Mesendoderm (in vitro differentiated cells): ENCODE measurements around the gene LGMN.

Source experiments
- DNase-seq: peaks from one replicate; pipeline ENCODE4 v3.0.0; 2013
- H2AK5ac ChIP-seq: 2 replicates; pipeline ENCODE4 v1.6.1; 2013; ENCODE audit warnings: low read length, inconsistent platforms
- H2BK120ac ChIP-seq: 2 replicates; pipeline ENCODE4 v1.6.1; 2013; ENCODE audit warnings: low read depth, mild to moderate bottlenecking, low read length, moderate library complexity, mixed read lengths
- H2BK15ac ChIP-seq: replicated peaks from 2 replicates; pipeline ENCODE4 v1.6.1; 2013; ENCODE audit warnings: low read depth, mild to moderate bottlenecking, moderate library complexity
- H2BK5ac ChIP-seq: 2 replicates; pipeline ENCODE4 v1.6.1; 2013; ENCODE audit warnings: low read length, inconsistent platforms
- H3K18ac ChIP-seq: 2 replicates; pipeline ENCODE4 v1.6.1; 2013; ENCODE audit warnings: mild to moderate bottlenecking, low read length, mixed read lengths
- H3K23ac ChIP-seq: one replicate; pipeline ENCODE4 v1.6.1; 2013; ENCODE audit warnings: low read length
- H3K27ac ChIP-seq: 2 replicates; pipeline ENCODE4 v1.5.1; 2013; ENCODE audit warnings: low read depth, mild to moderate bottlenecking, inconsistent platforms, low read length, moderate library complexity
- H3K27me3 ChIP-seq: 2 replicates; pipeline ENCODE4 v1.6.1; 2013; ENCODE audit warnings: low read length, control low read depth, mild to moderate bottlenecking, inconsistent platforms; ENCODE audit not compliant: insufficient read depth, poor library complexity
- H3K36me3 ChIP-seq: 2 replicates; pipeline ENCODE4 v1.6.1; 2013; ENCODE audit warnings: low read length, inconsistent platforms; ENCODE audit not compliant: control insufficient read depth, insufficient read depth
- H3K4ac ChIP-seq: one replicate; pipeline ENCODE4 v1.6.1; 2013; ENCODE audit warnings: low read depth, mild to moderate bottlenecking, low read length, moderate library complexity
- H3K4me1 ChIP-seq: 2 replicates; pipeline ENCODE4 v1.6.1; 2013; ENCODE audit warnings: low read depth, low read length, inconsistent platforms; ENCODE audit not compliant: control insufficient read depth
- H3K4me2 ChIP-seq: 2 replicates; pipeline ENCODE4 v1.6.1; 2013; ENCODE audit warnings: low read length
- H3K4me3 ChIP-seq: 2 replicates; pipeline ENCODE4 v1.5.1; 2013; ENCODE audit warnings: mild to moderate bottlenecking, low read length
- H3K56ac ChIP-seq: one replicate; pipeline ENCODE4 v1.6.1; 2013; ENCODE audit warnings: low read length
- H3K79me1 ChIP-seq: 2 replicates; pipeline ENCODE4 v1.6.1; 2013; ENCODE audit warnings: low read length, inconsistent platforms
- H3K79me2 ChIP-seq: 2 replicates; pipeline ENCODE4 v1.6.1; 2013; ENCODE audit warnings: mild to moderate bottlenecking, low read length; ENCODE audit not compliant: control insufficient read depth, insufficient read depth
- H3K9ac ChIP-seq: 2 replicates; pipeline ENCODE4 v1.6.1; 2013; ENCODE audit warnings: low read length, inconsistent platforms
- H4K5ac ChIP-seq: one replicate; pipeline ENCODE4 v1.6.1; 2013; ENCODE audit warnings: low read length
- H4K8ac ChIP-seq: one replicate; pipeline ENCODE4 v1.6.1; 2013; ENCODE audit warnings: low read depth, mild to moderate bottlenecking, control low read depth, low read length, moderate library complexity
- WGBS: extraction: QIAGEN DNeasy Blood & Tissue Kit; methylation state at CpG from one replicate; pipeline ENCODE4 v1.1.7; 2013; ENCODE audit warnings: low lambda C conversion rate, missing lambda C conversion rate; ENCODE audit not compliant: insufficient coverage; ENCODE audit errors: extremely low coverage; 5-methylcytosine and 5-hydroxymethylcytosine counted together

Gene LGMN

DNA sequence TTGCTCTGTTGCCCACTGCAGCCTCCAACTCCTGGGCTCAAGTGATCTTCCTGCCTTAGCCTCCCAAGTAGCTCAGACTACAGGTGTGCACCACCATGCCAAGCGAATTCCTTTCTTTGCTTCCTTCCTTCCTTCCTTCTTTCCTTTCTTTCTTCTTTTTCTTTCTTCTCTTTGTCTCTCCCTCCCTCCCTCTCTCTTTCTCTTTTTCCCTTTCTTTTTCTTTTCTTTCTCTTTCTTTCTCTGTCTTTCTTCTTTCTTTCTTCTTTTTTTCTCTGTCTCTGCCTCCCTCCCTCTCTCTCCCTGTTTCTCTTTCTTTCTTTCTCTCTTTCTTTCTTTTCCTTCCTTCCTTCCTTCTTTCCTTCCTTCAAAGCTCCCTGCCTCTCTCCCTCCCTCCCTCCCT, 52.9 kb downstream of the LGMN start:
- no peak overlapping the region for H3K18ac ChIP-seq
- H2BK5ac ChIP-seq: no peak overlapping the region
- H2BK120ac ChIP-seq: no peak overlapping the region
- no peaks in the 10 kb centered on the region for H3K36me3 ChIP-seq
- no peak overlapping the region for H3K4ac ChIP-seq
- no peak overlapping the region for H3K4me3 ChIP-seq
- H3K79me1 ChIP-seq: no peaks in the 10 kb centered on the region
- no peak overlapping the region for H3K27ac ChIP-seq
- H3K27me3 ChIP-seq: no peaks in the 10 kb centered on the region
- H3K79me2 ChIP-seq: no peaks in the 10 kb centered on the region
- H2AK5ac ChIP-seq: no peak overlapping the region
- H3K23ac ChIP-seq: no peak overlapping the region
- no peak overlapping the region for H3K9ac ChIP-seq
- no CpG with 5 or more reads among the region's 1 CpG for WGBS
- no peak for DNase-seq
- H2BK15ac ChIP-seq: no peak overlapping the region
- no peak overlapping the region for H3K56ac ChIP-seq
- H4K5ac ChIP-seq: no peak overlapping the region
- H3K4me1 ChIP-seq: no peaks in the 10 kb centered on the region
- no peak overlapping the region for H3K4me2 ChIP-seq
- no peak overlapping the region for H4K8ac ChIP-seq

DNA sequence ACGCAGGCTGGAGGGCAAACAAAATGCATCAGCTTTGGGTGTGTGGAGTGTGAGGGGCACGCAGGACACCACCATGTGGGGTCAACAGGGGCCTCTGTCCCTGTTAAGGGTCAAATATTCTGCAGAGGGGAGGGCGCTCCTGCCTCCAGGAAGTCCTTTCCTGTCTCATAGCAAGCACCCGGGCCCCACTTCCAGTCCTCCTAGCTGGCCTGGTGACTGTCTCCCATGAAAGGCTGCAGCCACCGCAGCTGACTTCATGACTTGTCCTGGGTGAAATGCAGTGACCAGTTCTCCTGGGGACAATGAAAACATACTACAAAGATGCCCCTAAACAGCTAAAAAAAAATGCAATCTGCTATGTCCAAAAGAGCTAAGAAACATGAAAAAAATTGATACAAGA, 53.6 kb downstream of the LGMN start:
- Histone ChIP-seq H3K9ac (no peak overlapping the region), H3K27ac (no peak overlapping the region), H3K4me2 (no peak overlapping the region), H2BK5ac (no peak overlapping the region), H3K4me1 (no peaks in the 10 kb centered on the region), H2BK120ac (no peak overlapping the region), H3K36me3 (no peaks in the 10 kb centered on the region), H3K4me3 (no peak overlapping the region), H4K5ac (no peak overlapping the region), H2BK15ac (no peak overlapping the region), H4K8ac (no peak overlapping the region), H3K23ac (no peak overlapping the region), H3K79me1 (no peaks in the 10 kb centered on the region), H3K79me2 (no peaks in the 10 kb centered on the region), H3K18ac (no peak overlapping the region), H2AK5ac (no peak overlapping the region), H3K27me3 (no peaks in the 10 kb centered on the region), H3K4ac (no peak overlapping the region), H3K56ac (no peak overlapping the region)
- DNase-seq: no peak
- no CpG with 5 or more reads among the region's 5 CpGs for WGBS

DNA sequence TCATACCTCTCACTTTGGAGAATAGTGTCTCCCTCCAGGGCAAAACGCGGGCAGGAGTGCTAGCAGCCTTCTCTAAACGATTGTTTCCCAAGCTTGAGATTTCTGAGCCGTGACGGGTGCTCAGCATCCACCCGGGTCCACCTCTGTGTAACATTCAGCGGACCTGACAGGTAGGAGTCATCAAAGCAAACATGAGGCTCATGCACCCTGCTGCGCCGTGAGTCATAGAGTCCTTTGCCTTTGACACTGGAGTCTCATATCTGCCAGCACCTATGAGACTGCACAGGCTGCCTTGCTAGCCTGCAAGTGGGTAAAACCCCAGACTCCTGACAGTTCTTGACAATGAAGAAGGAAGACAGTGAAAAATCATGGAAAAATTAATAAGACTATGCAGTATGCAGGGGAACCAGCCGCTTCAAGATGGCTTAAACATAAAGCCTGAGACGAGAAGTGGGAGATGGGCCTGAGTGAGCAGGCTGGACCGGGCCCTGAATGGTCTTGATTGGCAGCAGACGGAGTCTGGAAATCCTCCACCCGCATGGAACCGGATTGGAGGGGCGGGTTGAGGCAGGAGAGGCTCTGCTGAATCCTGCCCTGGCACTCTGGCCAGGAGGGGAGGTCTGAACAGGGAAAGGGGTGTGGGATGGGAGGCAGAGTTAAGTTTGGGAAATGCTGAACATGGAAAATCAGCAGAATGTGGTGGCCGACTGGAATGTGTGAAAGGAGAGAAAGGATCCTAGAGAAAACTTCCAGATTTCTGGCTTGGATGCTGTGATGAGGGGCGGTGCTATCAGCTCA, 54.2 kb downstream of the LGMN start:
- no peaks in the 10 kb centered on the region for H3K36me3 ChIP-seq
- no peak for DNase-seq
- no peaks in the 10 kb centered on the region for H3K27me3 ChIP-seq
- H3K4me3 ChIP-seq: no peak overlapping the region
- no peaks in the 10 kb centered on the region for H3K4me1 ChIP-seq
- no peaks in the 10 kb centered on the region for H3K79me1 ChIP-seq
- H3K23ac ChIP-seq: no peak overlapping the region
- no peak overlapping the region for H3K56ac ChIP-seq
- WGBS: no CpG with 5 or more reads among the region's 18 CpGs
- no peak overlapping the region for H3K27ac ChIP-seq
- no peak overlapping the region for H2AK5ac ChIP-seq
- H2BK120ac ChIP-seq: no peak overlapping the region
- H3K4me2 ChIP-seq: no peak overlapping the region
- no peak overlapping the region for H4K5ac ChIP-seq
- no peak overlapping the region for H3K9ac ChIP-seq
- no peak overlapping the region for H3K4ac ChIP-seq
- H3K18ac ChIP-seq: no peak overlapping the region
- no peak overlapping the region for H2BK15ac ChIP-seq
- no peak overlapping the region for H4K8ac ChIP-seq
- no peaks in the 10 kb centered on the region for H3K79me2 ChIP-seq
- no peak overlapping the region for H2BK5ac ChIP-seq

DNA sequence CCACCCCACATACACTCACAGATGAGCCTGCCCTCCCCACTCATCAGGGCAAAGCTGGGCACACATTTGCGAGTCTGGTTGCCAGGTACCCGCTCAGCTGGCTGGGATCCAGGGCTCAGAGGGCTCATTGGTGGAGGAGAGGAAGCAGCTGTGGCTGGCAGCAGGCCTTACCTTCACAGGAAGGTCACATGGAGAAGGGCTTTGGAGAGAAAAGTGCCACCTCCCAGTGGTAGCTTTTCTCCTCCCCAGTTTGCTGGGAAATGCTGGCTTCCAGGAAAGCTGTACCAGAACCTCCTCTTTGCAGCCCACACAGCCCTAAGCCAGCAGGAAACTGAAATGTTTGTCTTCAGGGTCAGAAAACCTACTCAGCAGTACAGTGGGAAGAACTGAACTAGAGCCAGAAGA, 55.6 kb downstream of the LGMN start:
- H3K36me3 ChIP-seq: no peaks in the 10 kb centered on the region
- H3K4me1 ChIP-seq: no peaks in the 10 kb centered on the region
- H4K5ac ChIP-seq: no peak overlapping the region
- no peak for DNase-seq
- H3K18ac ChIP-seq: no peak overlapping the region
- H3K23ac ChIP-seq: no peak overlapping the region
- H3K27me3 ChIP-seq: no peaks in the 10 kb centered on the region
- no peak overlapping the region for H2BK120ac ChIP-seq
- no peaks in the 10 kb centered on the region for H3K79me1 ChIP-seq
- no peak overlapping the region for H3K4me2 ChIP-seq
- no peaks in the 10 kb centered on the region for H3K79me2 ChIP-seq
- H3K4me3 ChIP-seq: no peak overlapping the region
- H3K9ac ChIP-seq: no peak overlapping the region
- H2AK5ac ChIP-seq: no peak overlapping the region
- H3K4ac ChIP-seq: no peak overlapping the region
- H2BK15ac ChIP-seq: no peak overlapping the region
- H4K8ac ChIP-seq: no peak overlapping the region
- H3K27ac ChIP-seq: no peak overlapping the region
- H2BK5ac ChIP-seq: no peak overlapping the region
- no CpG with 5 or more reads among the region's 2 CpGs for WGBS
- H3K56ac ChIP-seq: no peak overlapping the region

DNA sequence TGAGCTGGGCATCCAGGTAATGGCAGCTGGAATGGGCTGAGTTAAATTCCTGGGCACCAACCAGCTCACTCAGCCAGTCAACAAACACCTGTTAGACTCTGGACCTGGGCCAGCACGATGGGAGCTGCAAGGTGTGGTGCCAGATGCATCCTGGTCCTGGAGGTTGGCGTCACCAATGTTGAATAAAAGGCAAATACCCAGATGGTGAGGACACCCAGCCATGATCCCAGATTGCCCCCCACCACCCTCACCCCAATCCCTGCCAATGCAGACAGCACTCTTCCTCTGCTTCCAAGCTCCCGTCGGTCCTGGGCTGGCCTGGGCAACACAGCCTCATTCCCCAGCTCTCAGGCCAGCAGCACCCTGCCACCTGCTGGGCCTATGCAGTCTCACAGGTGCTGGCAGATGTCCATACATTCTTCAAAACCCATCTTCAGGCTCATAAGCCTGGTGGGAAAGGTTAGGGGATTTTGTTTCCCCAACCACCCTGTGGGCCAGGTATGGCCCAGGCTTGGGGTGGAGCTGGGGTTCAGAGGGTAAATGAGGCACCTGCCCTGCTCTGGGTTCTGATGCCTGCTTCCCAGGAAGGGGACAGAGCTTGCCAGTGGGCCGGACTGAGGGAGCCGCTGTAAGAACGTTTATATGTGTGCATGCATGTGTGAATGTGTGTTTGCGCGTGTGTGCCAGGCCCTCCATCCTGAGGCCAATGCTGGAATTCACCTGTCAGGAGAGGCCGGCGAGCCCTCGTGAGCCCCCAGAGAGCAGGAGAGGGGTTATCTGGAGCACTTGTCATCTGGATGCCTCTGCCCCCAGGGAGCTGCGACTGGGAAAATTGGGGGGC, 58.0 kb downstream of the LGMN start:
- no peak overlapping the region for H2BK15ac ChIP-seq
- H3K18ac ChIP-seq: no peak overlapping the region
- no peaks in the 10 kb centered on the region for H3K27me3 ChIP-seq
- no peaks in the 10 kb centered on the region for H3K36me3 ChIP-seq
- no peak overlapping the region for H4K5ac ChIP-seq
- no peaks in the 10 kb centered on the region for H3K4me1 ChIP-seq
- DNase-seq: peak; percentile 36
- no peaks in the 10 kb centered on the region for H3K79me1 ChIP-seq
- H3K4ac ChIP-seq: no peak overlapping the region
- H3K23ac ChIP-seq: no peak overlapping the region
- WGBS: no CpG with 5 or more reads among the region's 13 CpGs
- H3K27ac ChIP-seq: no peak overlapping the region
- no peak overlapping the region for H3K4me2 ChIP-seq
- no peak overlapping the region for H3K9ac ChIP-seq
- H3K4me3 ChIP-seq: no peak overlapping the region
- H4K8ac ChIP-seq: no peak overlapping the region
- no peak overlapping the region for H2AK5ac ChIP-seq
- H3K56ac ChIP-seq: no peak overlapping the region
- H2BK120ac ChIP-seq: no peak overlapping the region
- no peaks in the 10 kb centered on the region for H3K79me2 ChIP-seq
- no peak overlapping the region for H2BK5ac ChIP-seq
